ENCODE data around the gene EXOC4. TPM values are rescaled to one million over a fixed set of nuclear protein-coding genes. Genes with fewer than 3 reads are reported as not detected.

EXOC4 gene
- total RNA-seq, 2 donors from 2014 or later: 106 to 115 TPM

DNA sequence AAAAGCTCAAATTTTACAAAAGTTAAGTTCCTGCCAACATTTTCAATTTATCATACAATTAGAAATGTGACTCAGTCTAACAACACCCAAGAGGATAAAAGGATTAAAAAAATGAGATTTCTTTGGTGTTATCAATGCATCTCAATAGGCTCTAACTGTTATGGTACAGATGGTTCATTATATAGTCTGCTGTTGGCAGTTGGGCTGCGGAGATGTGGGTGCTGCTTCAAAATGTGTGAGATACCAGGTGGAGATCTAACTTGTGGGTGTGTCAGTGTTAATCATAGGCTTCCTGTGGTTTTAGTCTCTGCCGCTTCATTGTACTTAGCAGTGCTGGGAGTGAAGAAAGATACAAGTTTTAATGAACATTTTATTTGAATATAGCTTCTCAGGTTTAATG lies 231.2 kb downstream of the EXOC4 start:
- H3K27me3 ChIP-seq (ENCODE audit: control insufficient read depth, insufficient read depth, low read length, poor library complexity, severe bottlenecking): no peaks in the 10 kb centered on the region
- H3K9ac ChIP-seq (ENCODE audit: extremely low read depth, low read length, poor library complexity, severe bottlenecking): no peak overlapping the region
- TF ChIP-seq, protein P1, sequence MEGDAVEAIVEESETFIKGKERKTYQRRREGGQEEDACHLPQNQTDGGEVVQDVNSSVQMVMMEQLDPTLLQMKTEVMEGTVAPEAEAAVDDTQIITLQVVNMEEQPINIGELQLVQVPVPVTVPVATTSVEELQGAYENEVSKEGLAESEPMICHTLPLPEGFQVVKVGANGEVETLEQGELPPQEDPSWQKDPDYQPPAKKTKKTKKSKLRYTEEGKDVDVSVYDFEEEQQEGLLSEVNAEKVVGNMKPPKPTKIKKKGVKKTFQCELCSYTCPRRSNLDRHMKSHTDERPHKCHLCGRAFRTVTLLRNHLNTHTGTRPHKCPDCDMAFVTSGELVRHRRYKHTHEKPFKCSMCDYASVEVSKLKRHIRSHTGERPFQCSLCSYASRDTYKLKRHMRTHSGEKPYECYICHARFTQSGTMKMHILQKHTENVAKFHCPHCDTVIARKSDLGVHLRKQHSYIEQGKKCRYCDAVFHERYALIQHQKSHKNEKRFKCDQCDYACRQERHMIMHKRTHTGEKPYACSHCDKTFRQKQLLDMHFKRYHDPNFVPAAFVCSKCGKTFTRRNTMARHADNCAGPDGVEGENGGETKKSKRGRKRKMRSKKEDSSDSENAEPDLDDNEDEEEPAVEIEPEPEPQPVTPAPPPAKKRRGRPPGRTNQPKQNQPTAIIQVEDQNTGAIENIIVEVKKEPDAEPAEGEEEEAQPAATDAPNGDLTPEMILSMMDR (conservative IDR thresholded peaks at IDR 0.05): no peak
- DNase-seq: no peak
- peaks cover 8% of the 10 kb centered on the region for H3K4me1 Mint-ChIP-seq
- H3K27ac ChIP-seq (ENCODE audit: low read depth, low read length): no peak overlapping the region
- H3K27me3 Mint-ChIP-seq (ENCODE audit: insufficient read depth): no peaks in the 10 kb centered on the region
- no peaks in the 10 kb centered on the region for H3K4me1 ChIP-seq (ENCODE audit: control insufficient read depth, insufficient read depth, low read length)
- H3K27ac Mint-ChIP-seq: no peak overlapping the region
- H3K4me3 Mint-ChIP-seq: no peak overlapping the region
- no peaks in the 10 kb centered on the region for H3K36me3 ChIP-seq (ENCODE audit: control insufficient read depth, insufficient read depth, low read length)
- no peaks in the 10 kb centered on the region for H3K9me3 Mint-ChIP-seq
- no peaks in the 10 kb centered on the region for H3K9me3 ChIP-seq (ENCODE audit: control insufficient read depth, low read length)
- WGBS, 2 experiments (ENCODE audit: insufficient coverage in 1 of 2, insufficient read length in 1 of 2): 86 to 92% methylated on average over 1 to 2 of the region's 2 CpGs
- H3K36me3 Mint-ChIP-seq (ENCODE audit: low read depth): peaks cover 10% of the 10 kb centered on the region
- H3K4me3 ChIP-seq (ENCODE audit: low read length): no peak overlapping the region

DNA sequence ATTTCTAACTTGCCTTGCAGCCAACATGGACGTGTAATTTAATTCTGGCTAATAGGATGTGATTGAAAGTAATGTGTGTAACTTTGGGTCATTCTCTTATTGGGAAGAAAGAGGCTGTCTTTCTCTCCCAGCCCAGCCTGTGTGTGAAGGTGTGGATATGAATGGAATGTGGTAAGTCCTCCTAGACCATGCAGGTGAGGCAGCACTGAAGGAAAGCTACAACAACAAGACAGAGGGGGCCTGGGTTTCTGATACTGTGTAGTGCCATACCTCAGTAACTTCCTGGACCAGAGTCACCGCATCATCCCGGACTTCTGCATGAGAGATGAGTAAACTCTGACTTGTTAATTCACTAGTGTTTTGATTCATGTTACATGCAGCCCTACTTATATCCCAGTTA lies 237.0 kb downstream of the EXOC4 start:
- Mint-ChIP-seq H3K27ac (peak overlapping the region; percentile 69), H3K9me3 (no peaks in the 10 kb centered on the region), H3K27me3 (ENCODE audit: insufficient read depth) (no peaks in the 10 kb centered on the region), H3K4me3 (no peak overlapping the region), H3K4me1 (peaks cover 9% of the 10 kb centered on the region), H3K36me3 (ENCODE audit: low read depth) (peaks cover 5% of the 10 kb centered on the region)
- Histone ChIP-seq H3K36me3 (ENCODE audit: control insufficient read depth, insufficient read depth, low read length) (no peaks in the 10 kb centered on the region), H3K9me3 (ENCODE audit: control insufficient read depth, low read length) (no peaks in the 10 kb centered on the region), H3K27me3 (ENCODE audit: control insufficient read depth, insufficient read depth, low read length, poor library complexity, severe bottlenecking) (no peaks in the 10 kb centered on the region), H3K9ac (ENCODE audit: extremely low read depth, low read length, poor library complexity, severe bottlenecking) (no peak overlapping the region), H3K4me1 (ENCODE audit: control insufficient read depth, insufficient read depth, low read length) (no peaks in the 10 kb centered on the region), H3K4me3 (ENCODE audit: low read length) (no peak overlapping the region), H3K27ac (ENCODE audit: low read depth, low read length) (no peak overlapping the region)
- DNase-seq: peak; percentile 55
- 75 to 87% methylated on average over 1 to 3 of the region's 3 CpGs for WGBS, 2 experiments (ENCODE audit: insufficient coverage in 1 of 2, insufficient read length in 1 of 2)
- TF ChIP-seq, protein P1 (conservative IDR thresholded peaks at IDR 0.05): no peak

DNA sequence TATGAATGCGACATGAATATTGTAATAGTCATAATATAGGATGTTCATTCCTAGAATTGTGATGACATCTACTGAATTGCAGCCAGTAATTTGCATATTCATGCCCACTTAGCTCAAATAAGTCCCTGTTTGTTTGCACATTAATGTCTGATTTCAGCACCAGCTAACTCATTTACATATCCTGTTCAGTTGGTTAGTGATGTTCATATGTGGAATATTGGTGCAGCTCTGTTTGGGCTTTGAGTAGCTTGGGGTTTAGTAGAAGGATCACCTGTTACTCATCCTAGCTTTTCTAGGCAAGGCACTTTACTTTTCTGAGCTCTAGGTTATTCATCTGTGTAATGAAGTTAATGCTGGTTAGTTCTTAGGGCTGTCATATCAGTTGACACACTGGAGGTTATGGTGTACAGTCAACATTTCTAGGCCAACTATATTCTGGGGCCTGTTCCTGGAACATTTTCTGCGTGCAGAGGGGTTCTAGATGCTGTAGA lies 238.4 kb downstream of the EXOC4 start:
- Mint-ChIP-seq H3K9me3 (no peaks in the 10 kb centered on the region), H3K27me3 (ENCODE audit: insufficient read depth) (no peaks in the 10 kb centered on the region), H3K4me1 (peaks cover 9% of the 10 kb centered on the region), H3K36me3 (ENCODE audit: low read depth) (peaks cover 6% of the 10 kb centered on the region), H3K27ac (no peak overlapping the region), H3K4me3 (no peak overlapping the region)
- Histone ChIP-seq H3K27me3 (ENCODE audit: control insufficient read depth, insufficient read depth, low read length, poor library complexity, severe bottlenecking) (no peaks in the 10 kb centered on the region), H3K27ac (ENCODE audit: low read depth, low read length) (no peak overlapping the region), H3K36me3 (ENCODE audit: control insufficient read depth, insufficient read depth, low read length) (no peaks in the 10 kb centered on the region), H3K9me3 (ENCODE audit: control insufficient read depth, low read length) (no peaks in the 10 kb centered on the region), H3K9ac (ENCODE audit: extremely low read depth, low read length, poor library complexity, severe bottlenecking) (no peak overlapping the region), H3K4me3 (ENCODE audit: low read length) (no peak overlapping the region), H3K4me1 (ENCODE audit: control insufficient read depth, insufficient read depth, low read length) (no peaks in the 10 kb centered on the region)
- TF ChIP-seq, protein P1 (conservative IDR thresholded peaks at IDR 0.05): no peak
- WGBS, 2 experiments (ENCODE audit: insufficient coverage in 1 of 2, insufficient read length in 1 of 2): 90 to 96% methylated on average over 2 of the region's 2 CpGs
- no peak for DNase-seq
